Inflammatory macrophage (primary cell): ENCODE measurements around the gene ASB15.

ENCODE experiments used
- DNase-seq, 2 donors: peaks; one replicate each; pipeline ENCODE4 v3.0.0-alpha.2; 2020 to 2022

The ASB15 gene

DNA sequence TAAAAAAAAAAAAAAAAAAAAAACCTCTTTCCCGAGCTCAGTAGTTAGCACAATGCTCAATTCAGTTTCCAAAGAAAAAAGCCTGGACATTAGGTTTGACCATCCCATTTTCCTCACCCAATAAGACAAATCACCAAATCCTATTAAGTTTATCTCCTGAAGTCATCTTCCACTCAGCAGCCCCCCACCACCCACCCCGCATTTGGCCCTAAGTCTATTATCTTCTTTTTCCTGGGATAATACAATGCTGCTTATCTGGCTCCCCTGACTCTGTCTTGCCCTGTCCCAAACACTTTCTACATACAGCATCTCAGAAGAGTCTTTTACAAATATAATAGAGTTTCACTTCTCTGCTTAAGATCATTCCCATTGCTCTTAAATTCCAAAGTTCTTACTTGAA lies 36.3 kb downstream of the ASB15 start:
- DNase-seq = no peak

DNA sequence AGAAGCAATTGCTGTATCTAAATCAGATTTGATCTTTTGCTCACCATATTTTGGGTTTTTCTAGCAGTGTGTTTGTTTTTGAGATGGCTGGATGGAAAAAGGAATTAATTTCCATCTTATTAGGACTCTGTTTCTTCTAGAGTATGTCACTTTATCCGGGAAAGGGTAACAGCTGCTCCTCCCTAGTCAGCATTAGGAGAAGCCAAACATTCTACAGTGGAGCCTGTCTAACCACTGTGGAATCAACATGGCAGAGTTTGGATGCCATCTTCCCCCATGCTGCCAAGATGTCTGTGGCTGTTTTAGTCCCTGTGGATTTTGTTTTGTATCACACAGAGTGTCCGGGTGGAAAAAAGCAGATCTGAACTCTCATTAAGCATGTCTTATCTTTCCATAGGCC lies 38.0 kb downstream of the ASB15 start:
- DNase-seq = no peak

DNA sequence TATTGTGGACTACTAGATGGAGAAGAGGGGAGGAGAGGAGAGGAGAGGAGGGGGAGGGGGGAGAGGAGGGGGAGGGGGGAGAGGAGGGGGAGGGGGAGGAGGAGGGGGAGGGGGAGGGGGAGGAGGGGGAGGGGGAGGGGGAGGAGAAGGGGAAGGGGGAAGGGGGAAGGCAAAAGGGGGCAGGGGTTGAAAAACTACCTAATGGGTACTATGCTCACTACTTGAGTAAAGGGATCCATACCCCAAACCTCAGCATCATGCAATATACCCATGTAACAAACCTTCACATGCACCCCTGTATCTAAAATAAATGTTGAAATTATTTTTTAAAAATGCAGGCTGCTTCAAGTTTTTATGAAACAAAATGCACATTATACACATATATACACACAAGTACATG lies 39.0 kb downstream of the ASB15 start:
- DNase-seq = no peak

DNA sequence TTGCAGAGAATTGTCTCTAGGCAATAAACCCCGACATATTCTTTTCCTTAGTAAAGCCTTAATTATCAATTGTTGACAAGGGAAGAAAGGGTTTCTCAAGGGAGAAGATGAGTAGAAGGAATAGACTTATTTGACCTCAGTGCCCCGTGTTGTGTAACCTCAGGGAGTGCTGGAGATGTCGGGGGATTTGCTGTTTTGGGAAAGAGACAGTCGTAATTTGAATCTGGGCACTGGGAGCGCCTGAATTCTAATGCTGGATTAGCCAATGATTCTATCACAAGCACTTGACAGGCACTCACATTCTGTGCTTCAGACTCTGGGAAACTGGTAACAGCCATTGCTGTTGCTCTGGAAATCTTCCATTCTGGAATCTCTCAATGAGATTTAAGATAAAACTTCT lies 40.3 kb downstream of the ASB15 start:
- no peak for DNase-seq

DNA sequence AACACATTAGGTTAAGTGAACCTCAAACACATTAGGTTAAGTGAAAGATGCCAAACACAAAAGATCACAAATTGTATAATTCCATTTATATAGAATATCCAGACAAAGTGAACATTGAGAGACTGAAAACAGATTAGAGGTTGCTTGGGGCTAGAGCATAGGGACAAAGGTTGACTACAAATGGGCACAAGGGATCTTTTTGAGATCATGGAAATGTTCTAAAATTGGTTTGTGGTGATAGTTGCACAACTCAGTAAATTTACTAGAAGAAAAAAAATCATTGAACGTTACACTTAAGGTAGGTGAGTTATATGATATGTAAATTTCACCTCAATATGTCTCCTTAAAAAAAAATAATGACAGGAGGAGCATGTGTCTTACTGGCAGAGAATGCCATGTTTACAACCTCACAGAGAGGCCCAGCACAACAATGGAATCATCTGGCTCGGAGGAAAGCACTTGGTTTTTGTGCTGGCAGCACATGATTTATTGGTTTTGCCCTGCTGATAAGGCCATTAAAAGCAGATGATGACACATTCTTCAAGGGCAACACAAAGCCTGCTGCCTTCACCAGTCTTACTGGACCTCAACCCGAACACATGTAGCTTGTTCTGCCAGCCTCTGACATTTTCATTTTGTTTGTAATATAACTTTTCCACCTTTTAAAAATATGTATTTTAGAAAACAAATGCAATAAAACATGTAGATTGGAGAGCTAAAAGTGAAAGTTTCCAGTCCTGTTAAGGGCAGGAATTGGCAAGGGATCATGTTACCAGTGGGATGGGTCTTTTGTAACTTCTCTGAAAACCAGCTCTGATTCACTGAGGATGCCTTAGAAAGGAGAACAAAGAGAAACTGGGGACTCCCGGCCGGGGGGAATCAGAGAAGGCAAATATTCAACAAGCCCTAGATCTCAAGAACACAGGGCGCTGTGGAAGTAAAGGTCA lies 42.1 kb downstream of the ASB15 start:
- peak in 1 of 2 donors; percentile 5 for DNase-seq

DNA sequence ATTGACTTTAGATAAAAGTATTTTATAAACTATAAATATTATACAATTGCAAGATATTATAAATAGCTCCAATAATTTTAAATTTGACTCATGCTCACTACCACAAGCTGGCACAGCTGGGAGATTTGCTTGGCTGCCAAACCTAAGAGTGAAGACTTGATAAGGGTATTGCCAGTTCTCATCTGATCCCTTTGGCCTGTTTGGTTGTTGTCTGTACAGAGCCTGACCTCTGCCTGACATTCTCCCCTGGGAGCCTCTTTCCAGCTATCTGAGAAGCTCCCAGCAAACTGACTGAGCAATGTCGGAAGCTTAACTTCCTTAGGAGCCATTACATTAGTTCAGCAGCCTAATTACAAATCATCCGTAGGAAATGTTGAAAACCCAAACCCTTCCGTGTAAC lies 43.9 kb downstream of the ASB15 start:
- no peak for DNase-seq

DNA sequence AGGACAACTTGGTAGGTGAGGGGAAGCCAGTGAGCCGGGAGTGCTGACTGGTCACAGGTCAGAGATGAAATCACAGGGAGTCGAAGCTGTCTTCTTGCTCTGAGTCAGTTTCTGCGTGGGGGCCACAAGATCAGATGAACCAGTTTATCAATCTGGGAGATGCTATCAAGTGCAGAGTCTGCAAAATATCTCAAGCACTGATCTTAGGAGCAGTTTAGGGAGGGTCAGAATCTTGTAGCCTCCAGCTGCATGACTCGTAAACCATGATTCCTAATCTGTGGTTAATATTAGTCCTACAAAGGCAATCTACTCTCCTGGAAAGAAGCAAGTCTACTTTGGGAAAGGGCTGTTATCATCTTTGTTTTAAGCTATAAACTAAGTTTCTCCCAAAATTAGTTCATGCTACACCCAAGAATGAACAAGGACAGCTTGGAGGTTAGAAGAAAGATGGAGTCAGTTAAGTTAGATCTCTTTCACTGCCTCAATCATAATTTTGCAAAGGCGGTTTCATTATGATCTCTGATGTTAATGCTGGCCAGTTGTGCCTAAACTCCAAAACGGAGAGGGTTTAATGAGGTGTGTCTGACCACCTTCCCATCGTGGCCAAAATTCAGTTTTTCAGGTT lies 45.6 kb downstream of the ASB15 start:
- no peak for DNase-seq

DNA sequence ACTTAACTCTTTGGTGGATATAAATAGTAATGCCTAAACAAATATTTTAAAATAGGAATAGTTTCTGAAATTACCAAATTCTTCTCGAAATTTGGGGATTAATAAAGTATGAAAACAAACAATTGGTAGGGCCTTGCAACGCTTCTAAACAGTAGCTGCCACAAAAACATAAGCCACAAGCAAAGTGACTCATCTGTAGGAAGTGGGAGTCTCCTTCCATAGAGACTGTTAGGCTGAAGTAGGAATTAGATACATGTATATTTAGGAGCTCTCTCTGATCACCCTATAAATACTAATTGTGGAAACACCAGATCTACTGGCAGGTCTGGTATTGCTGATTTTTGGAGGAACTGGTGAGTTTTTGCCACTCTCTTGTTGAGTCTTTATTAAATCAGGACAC lies 48.3 kb downstream of the ASB15 start:
- no peak for DNase-seq

DNA sequence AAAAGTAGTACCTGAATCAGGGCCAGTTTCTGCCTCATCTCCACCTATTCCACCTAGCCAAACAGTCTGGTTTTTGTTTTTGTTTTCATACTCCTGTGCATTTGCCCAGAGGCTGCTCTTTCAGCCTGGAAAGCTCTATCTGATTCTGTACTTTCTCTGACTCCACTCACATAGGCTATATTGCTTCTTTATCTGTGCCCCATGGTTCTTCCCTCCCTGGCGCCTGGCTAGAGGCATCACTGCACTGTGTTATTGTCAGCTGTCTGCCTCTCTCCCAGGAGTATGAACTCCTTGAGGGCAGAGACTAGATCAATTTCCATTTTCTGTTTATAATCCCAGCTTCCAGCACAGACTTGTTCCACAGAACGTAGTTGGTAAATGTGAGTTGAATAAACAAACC lies 49.0 kb downstream of the ASB15 start:
- DNase-seq = no peak

DNA sequence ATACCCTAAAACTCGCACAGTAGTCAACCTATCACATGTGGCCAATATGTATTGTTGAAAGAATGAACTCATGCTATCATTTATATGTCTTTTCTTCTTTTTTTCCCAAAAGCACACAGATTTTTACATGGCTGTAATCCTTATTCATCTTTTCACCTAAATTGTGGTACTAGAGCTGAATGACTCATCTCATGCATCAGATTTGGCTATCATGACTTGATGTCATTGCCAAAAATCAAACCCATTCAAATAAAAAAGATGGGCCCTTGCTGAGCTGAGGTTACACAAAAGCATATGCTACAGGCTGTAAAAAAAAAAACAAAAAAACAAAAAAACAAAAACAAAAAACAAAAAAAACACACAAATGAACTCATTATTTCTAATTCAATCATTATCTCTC lies 50.8 kb downstream of the ASB15 start:
- DNase-seq = no peak

DNA sequence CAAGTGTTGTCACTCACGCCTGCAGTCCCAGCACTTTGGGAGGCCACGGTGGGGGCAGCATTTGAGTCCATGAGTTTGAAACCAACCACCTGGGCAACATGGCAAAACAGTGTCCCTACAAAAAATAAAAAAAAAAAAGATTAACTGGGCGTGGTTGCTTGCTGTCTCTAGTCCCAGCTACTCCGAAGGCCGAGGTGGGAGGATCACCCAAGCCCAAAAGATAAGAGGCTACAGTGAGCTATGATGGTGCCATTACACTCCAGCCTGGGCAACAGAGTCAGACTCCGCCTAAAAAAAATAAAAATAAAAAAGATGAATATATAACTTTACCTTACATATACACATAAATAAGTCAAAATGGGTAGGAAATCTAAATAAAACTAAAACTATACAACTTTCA lies 51.5 kb downstream of the ASB15 start:
- DNase-seq = no peak

DNA sequence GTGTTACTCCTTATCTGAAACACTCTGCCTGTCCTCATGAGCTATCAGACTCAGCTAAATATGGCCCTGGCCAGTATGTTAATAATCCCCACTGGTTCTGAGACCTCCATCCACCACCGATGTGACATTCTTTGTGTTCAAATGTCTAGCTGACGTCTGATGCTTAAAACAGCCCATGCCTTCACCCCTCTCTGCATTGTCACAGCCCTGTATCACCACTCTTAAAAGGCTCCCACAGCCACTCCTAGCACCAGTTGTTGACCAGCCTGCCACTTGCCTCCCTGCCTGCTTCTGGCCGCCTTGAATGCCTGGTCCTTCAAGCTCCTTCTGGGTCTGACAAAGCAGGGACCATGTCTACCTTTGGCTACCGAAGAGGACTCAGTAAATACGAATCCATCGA lies 54.0 kb downstream of the ASB15 start, which contains the start of gene LMOD2:
Gene LMOD2 (plus strand): TSS at position 253 of the 400 bp plus-strand sequence. CDS start 98 bp downstream, at position 351.
- DNase-seq = no peak

DNA sequence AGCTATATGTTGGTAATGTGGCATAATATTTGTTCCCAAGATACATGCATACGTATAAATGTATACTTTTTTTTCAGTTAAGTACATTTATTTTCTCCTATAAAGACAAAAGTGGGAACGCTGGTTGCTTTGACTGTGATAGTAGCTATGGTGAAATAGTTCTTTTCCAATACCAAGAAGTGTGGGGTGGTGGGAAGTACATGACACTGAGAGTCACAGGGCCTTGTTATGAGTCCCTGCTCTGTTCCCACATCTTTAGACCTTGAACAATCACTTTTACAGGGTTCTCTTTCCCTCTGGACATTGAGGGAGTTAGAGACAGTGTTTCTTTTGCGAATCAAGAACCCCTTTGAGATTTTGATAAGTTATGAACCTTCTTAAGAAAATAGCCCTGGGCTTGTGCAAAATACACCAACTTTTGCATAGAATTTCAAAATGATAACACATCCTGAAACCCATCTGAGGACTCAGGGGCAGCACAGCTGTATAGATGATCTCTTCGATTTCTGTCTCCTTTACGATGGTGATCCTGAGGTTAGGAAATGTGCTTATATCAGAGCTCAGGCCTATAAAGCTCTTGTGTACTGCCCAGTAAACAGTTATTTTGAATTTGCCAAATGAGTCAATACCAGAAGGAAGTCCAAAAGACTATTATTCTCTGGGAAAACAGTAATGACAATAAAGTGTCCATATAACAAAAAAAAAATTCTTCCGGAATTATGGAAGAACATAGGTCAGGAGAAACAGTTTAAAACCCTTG lies 55.1 kb downstream of the ASB15 start:
- no peak for DNase-seq

DNA sequence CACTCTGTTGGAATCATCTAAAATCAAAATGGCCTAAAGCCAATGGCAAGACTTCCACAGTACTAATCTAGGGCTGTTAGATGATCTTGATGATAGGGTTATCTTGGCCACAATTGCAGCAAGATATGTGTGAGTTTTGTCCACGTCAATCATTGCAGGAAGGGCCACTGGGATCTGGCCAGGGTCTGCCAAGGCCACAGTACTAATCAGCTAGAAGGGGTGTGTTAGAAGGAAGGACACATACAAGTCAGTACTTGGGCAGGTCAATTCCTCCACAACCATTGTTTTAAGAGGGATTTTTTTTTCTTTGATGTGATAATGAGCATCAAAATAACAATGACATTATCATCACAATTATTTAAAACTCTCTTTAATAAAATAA lies 55.7 kb downstream of the ASB15 start:
- DNase-seq = no peak

DNA sequence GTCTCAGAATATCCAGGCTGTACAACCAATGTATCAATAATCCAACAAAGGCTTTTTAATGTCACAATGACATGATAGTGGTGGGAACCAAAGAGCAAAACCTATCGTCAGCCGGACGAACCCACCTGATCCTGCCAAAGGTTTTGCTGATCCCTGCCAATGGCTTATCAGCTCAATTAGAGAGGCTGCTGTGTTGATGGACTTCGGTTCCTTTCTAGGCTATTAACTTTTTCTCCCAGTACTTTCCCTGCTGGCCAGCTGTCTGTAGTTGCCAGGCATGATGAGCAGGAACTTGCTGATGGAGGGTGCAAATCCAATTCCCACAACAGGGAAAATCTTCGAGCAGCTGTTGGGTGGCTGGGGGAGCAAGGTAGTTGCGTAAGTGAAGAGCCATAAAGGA lies 56.4 kb downstream of the ASB15 start:
- no peak for DNase-seq

DNA sequence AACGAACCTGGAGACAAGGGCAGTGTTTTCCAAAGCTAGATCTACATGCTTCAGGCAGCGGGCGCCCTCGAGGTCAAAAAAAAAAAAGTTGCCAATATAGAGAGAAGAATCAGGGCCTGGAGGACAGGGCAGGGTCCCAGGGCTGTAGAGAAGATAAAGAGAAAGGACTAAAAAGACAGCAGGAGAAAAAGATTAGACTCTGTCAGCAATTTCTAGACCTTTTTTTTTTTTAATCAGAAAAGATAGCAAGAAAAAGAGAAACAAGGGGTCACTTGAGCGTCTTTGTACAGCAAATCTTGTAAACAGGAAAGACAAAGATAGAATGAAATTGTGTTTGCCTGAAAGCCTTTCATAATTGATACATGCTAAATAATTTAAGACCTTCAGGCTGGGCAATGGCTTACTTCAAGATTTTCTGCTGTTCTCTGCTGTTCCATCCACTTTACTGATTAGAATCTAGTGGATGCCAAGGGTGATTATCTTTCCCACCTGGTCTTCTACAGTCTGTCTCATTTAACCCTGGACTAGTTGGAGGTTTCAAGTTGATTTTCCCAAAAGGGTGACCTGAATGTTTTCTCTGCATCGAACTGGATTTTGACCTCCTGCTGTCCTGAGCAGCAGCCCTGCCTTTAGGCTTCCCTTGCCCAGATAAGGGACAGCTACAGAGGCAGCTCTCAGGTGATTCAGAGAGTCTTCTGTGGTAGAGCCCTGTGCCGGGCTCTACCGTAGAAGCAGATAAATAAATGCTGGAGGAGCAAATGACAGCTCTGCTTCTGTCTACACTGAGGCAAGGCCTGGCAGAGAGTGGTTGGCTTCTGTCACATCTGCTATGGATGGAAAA lies 59.1 kb downstream of the ASB15 start:
- no peak for DNase-seq

DNA sequence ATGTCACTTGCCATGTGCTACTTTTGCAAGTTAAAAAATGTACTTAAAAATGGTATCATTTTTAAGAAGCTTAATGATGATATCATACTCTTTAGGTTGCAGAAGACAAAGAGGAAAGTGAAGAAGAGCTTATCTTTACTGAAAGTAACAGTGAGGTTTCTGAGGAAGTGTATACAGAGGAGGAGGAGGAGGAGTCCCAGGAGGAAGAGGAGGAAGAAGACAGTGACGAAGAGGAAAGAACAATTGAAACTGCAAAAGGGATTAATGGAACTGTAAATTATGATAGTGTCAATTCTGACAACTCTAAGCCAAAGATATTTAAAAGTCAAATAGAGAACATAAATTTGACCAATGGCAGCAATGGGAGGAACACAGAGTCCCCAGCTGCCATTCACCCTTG lies 60.1 kb downstream of the ASB15 start:
- no peak for DNase-seq

DNA sequence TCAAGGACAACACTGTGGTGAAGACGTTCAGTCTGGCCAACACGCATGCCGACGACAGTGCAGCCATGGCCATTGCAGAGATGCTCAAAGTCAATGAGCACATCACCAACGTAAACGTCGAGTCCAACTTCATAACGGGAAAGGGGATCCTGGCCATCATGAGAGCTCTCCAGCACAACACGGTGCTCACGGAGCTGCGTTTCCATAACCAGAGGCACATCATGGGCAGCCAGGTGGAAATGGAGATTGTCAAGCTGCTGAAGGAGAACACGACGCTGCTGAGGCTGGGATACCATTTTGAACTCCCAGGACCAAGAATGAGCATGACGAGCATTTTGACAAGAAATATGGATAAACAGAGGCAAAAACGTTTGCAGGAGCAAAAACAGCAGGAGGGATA lies 60.7 kb downstream of the ASB15 start:
- no peak for DNase-seq

DNA sequence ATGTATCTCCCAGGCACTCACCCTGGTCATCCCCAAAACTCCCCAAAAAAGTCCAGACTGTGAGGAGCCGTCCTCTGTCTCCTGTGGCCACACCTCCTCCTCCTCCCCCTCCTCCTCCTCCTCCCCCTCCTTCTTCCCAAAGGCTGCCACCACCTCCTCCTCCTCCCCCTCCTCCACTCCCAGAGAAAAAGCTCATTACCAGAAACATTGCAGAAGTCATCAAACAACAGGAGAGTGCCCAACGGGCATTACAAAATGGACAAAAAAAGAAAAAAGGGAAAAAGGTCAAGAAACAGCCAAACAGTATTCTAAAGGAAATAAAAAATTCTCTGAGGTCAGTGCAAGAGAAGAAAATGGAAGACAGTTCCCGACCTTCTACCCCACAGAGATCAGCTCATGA lies 61.1 kb downstream of the ASB15 start:
- no peak for DNase-seq

DNA sequence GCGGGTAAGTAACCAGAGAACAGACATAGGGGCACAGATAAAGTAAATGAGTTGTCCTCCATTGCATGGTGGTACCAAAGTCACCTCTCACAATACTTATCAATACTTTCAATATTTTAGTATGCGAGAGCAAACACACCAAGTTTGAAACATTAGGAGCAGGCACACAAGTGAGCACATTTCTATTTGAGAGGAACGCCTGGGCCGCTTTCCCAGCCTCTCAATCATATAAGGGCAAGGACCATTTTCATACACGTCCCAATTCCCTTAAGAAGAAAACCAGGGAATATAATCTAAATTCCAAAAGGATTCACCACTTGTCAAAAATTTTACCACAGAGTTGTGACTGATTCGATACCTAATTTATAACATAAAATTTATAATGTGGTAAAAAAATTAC lies 61.6 kb downstream of the ASB15 start:
- no peak for DNase-seq

DNA sequence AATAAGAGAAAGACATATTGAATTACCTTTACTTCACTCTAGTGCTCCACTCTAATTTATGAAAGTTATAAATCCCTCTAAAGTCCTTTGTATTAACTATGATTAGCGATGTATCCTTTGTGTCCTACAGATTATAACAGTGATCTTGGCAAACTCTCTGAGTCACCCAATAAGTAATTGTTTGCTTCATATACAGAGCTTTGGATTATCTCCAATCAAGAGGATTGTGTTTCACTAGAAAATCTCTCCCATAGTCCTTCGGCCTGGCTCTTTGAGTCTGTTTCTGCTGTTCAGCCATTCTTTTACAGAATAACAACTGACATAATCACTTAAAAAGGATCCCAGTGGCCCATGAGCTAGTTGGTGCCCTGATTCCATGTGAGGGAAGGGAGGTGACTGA lies 63.5 kb downstream of the ASB15 start:
- DNase-seq = no peak

DNA sequence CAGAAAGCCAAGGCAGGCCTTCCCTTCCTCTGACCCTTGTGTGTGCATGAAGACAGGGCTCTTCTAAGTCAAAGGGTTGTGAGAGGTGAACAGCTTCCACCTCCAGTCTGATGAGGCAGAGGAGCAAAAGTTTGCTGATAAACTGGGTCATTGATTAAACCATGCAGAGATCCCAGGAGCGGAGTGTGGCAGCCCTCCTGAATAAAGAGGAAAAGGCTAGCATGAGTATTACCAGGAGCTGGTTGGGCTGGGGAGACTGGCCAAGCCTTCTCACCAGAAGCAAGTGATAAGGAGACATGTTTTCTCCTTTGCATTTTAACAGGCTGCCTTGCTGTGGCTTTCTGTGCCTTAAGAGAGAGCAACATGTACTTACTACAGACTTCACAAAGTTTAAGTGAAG lies 64.3 kb downstream of the ASB15 start:
- no peak for DNase-seq

DNA sequence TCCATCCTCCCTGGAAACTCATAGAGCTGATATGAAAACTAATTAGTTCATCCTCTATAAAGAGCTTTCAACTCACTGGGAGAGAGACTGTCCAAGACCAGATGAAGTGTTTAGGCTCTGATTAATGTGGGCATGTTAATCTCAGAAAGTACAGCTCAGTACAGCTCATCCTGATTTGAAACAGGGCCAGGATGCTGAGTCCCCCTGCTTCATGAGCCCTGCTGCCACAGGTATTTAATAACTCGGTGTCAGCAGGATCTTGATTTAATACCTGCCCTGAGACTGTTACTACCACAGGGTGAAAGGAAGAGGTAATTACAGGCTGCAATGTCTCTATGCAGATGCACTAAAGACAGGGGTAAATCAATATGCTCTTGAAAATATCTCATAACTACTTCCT lies 64.9 kb downstream of the ASB15 start:
- DNase-seq = no peak
